Adipocyte (in vitro differentiated cells): ENCODE measurements around the gene CRCP.
"Not testable (repeated sequence)": the region's sequence is repeated elsewhere in the genome, so short reads cannot be mapped to it uniquely, and the experiment has no call there.

ENCODE experiments used
- DNase-seq: peaks from one replicate; pipeline ENCODE4 v3.0.0-alpha.2; 2015; ENCODE audit warnings: low read depth
- H3K27me3 ChIP-seq: replicated peaks from 2 replicates; pipeline ENCODE4 v1.7.0; 2013; ENCODE audit warnings: mild to moderate bottlenecking, low read length, moderate library complexity; ENCODE audit not compliant: control insufficient read depth, insufficient read depth
- H3K36me3 ChIP-seq: 2 replicates; pipeline ENCODE4 v1.7.0; 2013; ENCODE audit warnings: low read length, mild to moderate bottlenecking, moderate library complexity; ENCODE audit not compliant: control insufficient read depth, insufficient read depth, severe bottlenecking
- H3K4me1 ChIP-seq: 2 replicates; pipeline ENCODE4 v1.7.0; 2013; ENCODE audit warnings: mild to moderate bottlenecking, low read length, moderate library complexity; ENCODE audit not compliant: control insufficient read depth, insufficient read depth
- H3K4me3 ChIP-seq: 2 replicates; pipeline ENCODE4 v1.7.0; 2013; ENCODE audit warnings: mild to moderate bottlenecking, low read length, moderate library complexity
- H3K9ac ChIP-seq: 2 replicates; pipeline ENCODE4 v1.7.0; 2013; ENCODE audit warnings: mild to moderate bottlenecking, low read length, moderate library complexity
- H3K9me3 ChIP-seq: 2 replicates; pipeline ENCODE4 v1.7.0; 2013; ENCODE audit warnings: mild to moderate bottlenecking, low read length, moderate library complexity; ENCODE audit not compliant: control insufficient read depth

Gene CRCP

DNA sequence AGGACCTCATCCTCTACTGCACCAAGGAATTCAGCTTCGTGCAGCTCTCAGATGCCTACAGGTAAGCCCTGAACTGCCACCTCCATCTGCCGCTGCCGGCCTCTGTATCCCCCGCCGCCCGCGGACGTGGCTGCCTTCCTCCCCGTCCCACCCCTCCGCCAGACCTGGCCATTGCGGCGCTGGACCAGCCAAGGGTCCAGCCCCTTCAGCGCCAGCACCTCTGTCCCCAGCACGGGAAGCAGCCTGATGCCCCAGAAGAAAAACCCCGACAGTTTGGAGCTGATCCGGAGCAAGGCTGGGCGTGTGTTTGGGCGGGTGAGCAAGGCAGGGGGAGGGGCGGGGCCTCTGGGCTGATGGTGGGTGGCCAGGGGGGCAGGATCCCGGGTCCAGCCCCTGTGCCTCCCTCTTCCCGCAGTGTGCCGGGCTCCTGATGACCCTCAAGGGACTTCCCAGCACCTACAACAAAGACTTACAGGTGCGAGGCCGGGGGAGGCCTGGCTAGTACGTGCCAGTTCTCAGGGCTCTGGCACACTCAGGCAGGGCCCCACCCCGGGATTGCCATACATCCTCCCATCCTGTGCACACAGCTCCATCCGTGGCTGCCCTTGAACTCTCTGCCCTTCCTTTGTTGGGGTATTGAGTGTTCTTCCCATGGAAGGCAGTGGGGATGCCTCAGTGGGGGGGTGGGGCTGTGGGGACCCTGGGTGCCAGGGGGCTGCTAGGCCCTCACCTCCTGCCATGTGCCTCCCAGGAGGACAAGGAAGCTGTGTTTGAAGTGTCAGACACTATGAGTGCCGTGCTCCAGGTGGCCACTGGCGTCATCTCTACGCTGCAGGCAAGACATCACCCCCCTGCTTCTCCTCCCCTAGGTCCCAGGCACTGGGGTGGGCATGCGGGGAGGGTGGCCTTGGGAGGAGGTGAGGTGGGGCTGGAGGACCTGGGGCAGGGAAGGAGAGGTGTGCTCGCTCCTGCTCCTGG lies 25.5 kb upstream of the CRCP start:
- DNase-seq: no peak
- Histone ChIP-seq H3K4me3 (no peak overlapping the region), H3K36me3 (peaks cover 31% of the 10 kb centered on the region), H3K4me1 (no peaks in the 10 kb centered on the region), H3K9ac (no peak overlapping the region), H3K27me3 (no peaks in the 10 kb centered on the region), H3K9me3 (no peaks in the 10 kb centered on the region)

- H3K4me1 ChIP-seq: no peaks in the 10 kb centered on the region
- no peak overlapping the region for H3K9ac ChIP-seq
Observed at GRCh38 chr7:66092654-66093053, 22.0 kb upstream of the CRCP start.

GRCh38 chr7:66095010-66095409 lies 19.6 kb upstream of the CRCP start:
- DNase-seq: no peak
- Histone ChIP-seq H3K4me1 (peaks cover 5% of the 10 kb centered on the region), H3K9me3 (no peaks in the 10 kb centered on the region), H3K9ac (no peak overlapping the region), H3K27me3 (no peaks in the 10 kb centered on the region), H3K4me3 (no peak overlapping the region), H3K36me3 (peaks cover 12% of the 10 kb centered on the region)

More at GRCh38 chr7:66092654-66093053, 22.0 kb upstream of the CRCP start:
- DNase-seq: no peak
- no peaks in the 10 kb centered on the region for H3K9me3 ChIP-seq
- no peak overlapping the region for H3K4me3 ChIP-seq
- no peaks in the 10 kb centered on the region for H3K27me3 ChIP-seq
- H3K36me3 ChIP-seq: peaks cover 12% of the 10 kb centered on the region

DNA sequence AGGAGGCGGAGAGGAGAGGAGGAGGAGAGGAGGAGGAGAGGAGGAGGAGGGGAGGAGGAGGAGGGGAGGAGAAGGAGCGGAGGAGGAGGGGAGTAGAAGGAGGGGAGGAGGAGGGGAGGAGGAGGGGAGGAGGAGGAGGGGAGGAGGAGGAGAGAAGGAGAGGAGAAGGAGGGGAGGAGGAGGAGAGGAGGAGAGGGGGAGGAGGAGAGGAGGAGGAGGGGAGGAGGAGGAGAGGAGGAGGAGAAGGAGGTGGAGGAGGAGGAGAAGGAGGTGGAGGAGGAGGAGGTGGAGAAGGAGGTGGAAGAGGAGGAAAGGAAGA lies 15.5 kb upstream of the CRCP start:
- H3K4me3 ChIP-seq: no peak overlapping the region
- H3K27me3 ChIP-seq: no peaks in the 10 kb centered on the region
- H3K4me1 ChIP-seq: peaks cover 16% of the 10 kb centered on the region
- H3K9ac ChIP-seq: no peak overlapping the region
- H3K36me3 ChIP-seq: no peaks in the 10 kb centered on the region
- no peak for DNase-seq
- H3K9me3 ChIP-seq: no peaks in the 10 kb centered on the region

- H3K27me3 ChIP-seq: no peaks in the 10 kb centered on the region
- peaks cover 16% of the 10 kb centered on the region for H3K4me1 ChIP-seq
- peak overlapping the region; percentile 85 for H3K9ac ChIP-seq
- peak overlapping the region; percentile 81 for H3K4me3 ChIP-seq
- no peaks in the 10 kb centered on the region for H3K36me3 ChIP-seq
- H3K9me3 ChIP-seq: no peaks in the 10 kb centered on the region
- peak; percentile 83 for DNase-seq
Observed at GRCh38 chr7:66099551-66100407, 14.9 kb upstream of the CRCP start.

DNA sequence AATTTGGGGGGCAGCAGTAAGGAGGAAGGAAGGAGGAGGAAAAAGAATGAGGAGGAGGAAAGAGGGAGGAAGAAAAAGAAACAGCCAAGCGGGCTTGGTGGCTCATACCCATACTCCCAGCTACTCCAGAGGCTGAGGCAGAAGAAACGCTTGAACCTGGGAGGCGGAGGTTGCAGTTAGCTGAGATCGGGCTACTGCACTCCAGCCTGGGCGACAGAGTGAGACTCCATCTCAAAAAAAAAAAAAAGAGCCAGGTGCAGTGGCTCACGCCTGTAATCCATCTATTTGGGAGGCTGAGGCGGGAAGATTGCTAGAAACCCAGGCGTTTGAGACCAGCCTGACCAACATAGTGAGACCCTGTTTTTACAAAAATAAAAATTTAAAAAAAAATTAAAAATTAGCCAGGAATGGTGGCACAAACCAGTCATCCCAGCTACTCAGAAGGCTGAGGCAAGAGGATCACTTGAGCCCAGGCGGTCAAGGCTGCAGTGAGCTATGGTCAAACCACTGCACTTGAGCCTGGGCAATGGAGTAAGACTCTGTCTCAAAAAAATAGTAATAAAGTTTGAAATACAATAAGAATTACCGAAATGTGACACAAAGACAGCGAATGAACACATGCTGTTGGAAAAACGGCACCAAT lies 14.1 kb upstream of the CRCP start:
- peak overlapping the region; percentile 85 for H3K9ac ChIP-seq
- no peak for DNase-seq
- H3K36me3 ChIP-seq: no peaks in the 10 kb centered on the region
- peaks cover 16% of the 10 kb centered on the region for H3K4me1 ChIP-seq
- peak overlapping the region; percentile 81 for H3K4me3 ChIP-seq
- H3K27me3 ChIP-seq: no peaks in the 10 kb centered on the region
- no peaks in the 10 kb centered on the region for H3K9me3 ChIP-seq

- not testable (repeated sequence) for H3K9me3 ChIP-seq, H3K9ac ChIP-seq, H3K4me3 ChIP-seq, H3K36me3 ChIP-seq, H3K27me3 ChIP-seq, DNase-seq
- peaks cover 23% of the 10 kb centered on the region for H3K4me1 ChIP-seq
Observed at GRCh38 chr7:66102168-66102567, 12.5 kb upstream of the CRCP start.

- not testable (repeated sequence) for H3K4me3 ChIP-seq, H3K9me3 ChIP-seq, H3K27me3 ChIP-seq, H3K36me3 ChIP-seq, H3K9ac ChIP-seq
- peak; percentile 62 for DNase-seq
- H3K4me1 ChIP-seq: peaks cover 23% of the 10 kb centered on the region
Observed at GRCh38 chr7:66103994-66104393, 10.7 kb upstream of the CRCP start.

GRCh38 chr7:66105263-66105748 lies 9.3 kb upstream of the CRCP start:
- Histone ChIP-seq H3K36me3 (no peaks in the 10 kb centered on the region), H3K9ac (no peak overlapping the region), H3K4me3 (no peak overlapping the region), H3K27me3 (no peaks in the 10 kb centered on the region), H3K9me3 (no peaks in the 10 kb centered on the region), H3K4me1 (peaks cover 15% of the 10 kb centered on the region)
- no peak for DNase-seq

DNA sequence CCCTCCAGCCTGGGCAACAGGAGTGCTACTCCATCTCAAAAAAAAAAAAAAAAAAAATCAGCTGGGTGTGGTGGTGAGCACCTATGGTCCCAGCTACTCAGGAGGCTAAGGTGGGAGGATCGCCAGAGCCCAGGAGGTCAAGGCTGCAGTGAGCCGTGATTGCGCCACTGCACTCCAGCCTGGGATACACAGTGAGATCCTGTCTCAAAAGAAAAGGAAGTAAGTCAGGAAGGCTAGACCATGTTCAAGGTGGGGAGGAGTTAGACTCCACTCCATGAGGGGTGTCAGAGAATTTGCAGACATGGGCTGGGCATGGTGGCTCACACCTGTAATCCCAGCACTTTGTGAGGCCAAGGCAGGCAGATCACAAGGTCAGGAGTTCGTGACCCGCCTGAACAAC lies 6.2 kb upstream of the CRCP start:
- not testable (repeated sequence) for DNase-seq, H3K36me3 ChIP-seq, H3K27me3 ChIP-seq, H3K9me3 ChIP-seq, H3K9ac ChIP-seq, H3K4me3 ChIP-seq
- peaks cover 22% of the 10 kb centered on the region for H3K4me1 ChIP-seq

GRCh38 chr7:66110856-66111255 lies 3.8 kb upstream of the CRCP start:
- Histone ChIP-seq H3K4me1 (peaks cover 26% of the 10 kb centered on the region), H3K9me3 (no peaks in the 10 kb centered on the region), H3K36me3 (no peaks in the 10 kb centered on the region), H3K9ac (peak overlapping the region; percentile 2), H3K4me3 (no peak overlapping the region), H3K27me3 (no peaks in the 10 kb centered on the region)
- DNase-seq: peak; percentile 66
